HEK293 (cell line): Measurements from ENCODE around the gene DPYSL5.

ENCODE experiments used
- CTCF ChIA-PET: fragments of 350-600 bp; formaldehyde crosslinking; extraction: SDS; loops from one replicate; lab custom pipeline; 2021; ENCODE audit warnings: antibody characterized with exemption; lab: Yijun Ruan, JAX
- POLR2A ChIA-PET: fragments of 300-600 bp; formaldehyde crosslinking; extraction: SDS; loops from one replicate; lab custom pipeline; 2020; ENCODE audit warnings: antibody characterized with exemption, inconsistent platforms; lab: Yijun Ruan, JAX
- H3K27ac ChIP-seq: fragments of 200-500 bp; sonication (Bioruptor generic); 2 replicates; pipeline ENCODE4 v1.5.1; 2014; ENCODE audit warnings: low read depth, low read length, control low read depth, inconsistent platforms; ENCODE audit errors: extremely low read depth
- H3K36me3 ChIP-seq, 2 experiments: fragments of 200-500 bp in 1 of 2; sonication (Bioruptor generic) in 1 of 2; 1 replicate in 1 of 2; 2 replicates in 1 of 2; pipeline ENCODE4 v1.5.1; 2014 to 2017; ENCODE audit warnings: inconsistent platforms in 2 of 2, low read length in 2 of 2; ENCODE audit not compliant: control insufficient read depth in 2 of 2, insufficient read depth in 1 of 2
- H3K4me1 ChIP-seq: fragments of 200-500 bp; sonication (Bioruptor generic); 2 replicates; pipeline ENCODE4 v1.5.1; 2014; ENCODE audit warnings: mild to moderate bottlenecking, low read length, inconsistent platforms; ENCODE audit not compliant: control insufficient read depth, insufficient read depth
- H3K4me3 ChIP-seq: 2 replicates; pipeline ENCODE4 v1.5.1; 2011; ENCODE audit warnings: low read depth, mild to moderate bottlenecking, control low read depth, low read length, moderate library complexity
- H3K9me3 ChIP-seq: fragments of 200-500 bp; sonication (Bioruptor generic); 2 replicates; pipeline ENCODE4 v1.5.1; 2014; ENCODE audit warnings: low read depth, low read length, inconsistent platforms; ENCODE audit not compliant: control insufficient read depth, insufficient read depth
- ATF2 ChIP-seq: fragments of 450-650 bp; formaldehyde crosslinking; IDR thresholded peaks from 2 replicates; pipeline ENCODE4 v1.5.1; 2016; ENCODE audit warnings: missing biosample characterization, missing genetic modification characterization, low read depth
- EGR2 ChIP-seq: fragments of 450-650 bp; formaldehyde crosslinking; IDR thresholded peaks from 2 replicates; pipeline ENCODE4 v1.5.1; 2016; ENCODE audit warnings: low read depth, missing biosample characterization, missing genetic modification characterization
- GLIS1 ChIP-seq: fragments of 450-650 bp; formaldehyde crosslinking; IDR thresholded peaks from 2 replicates; pipeline ENCODE4 v1.5.1; 2016; ENCODE audit warnings: missing biosample characterization, missing genetic modification characterization
- OVOL3 ChIP-seq: fragments of 450-650 bp; formaldehyde crosslinking; IDR thresholded peaks from 2 replicates; pipeline ENCODE4 v1.5.1; 2016; ENCODE audit warnings: missing biosample characterization, missing genetic modification characterization
- PBX3 ChIP-seq: sonication (generic); formaldehyde crosslinking; IDR thresholded peaks from 2 replicates; pipeline ENCODE4 v1.8.1; 2022; ENCODE audit warnings: mild to moderate bottlenecking, moderate library complexity, missing genetic modification reagents
- PRDM10 ChIP-seq: fragments of 450-650 bp; formaldehyde crosslinking; IDR thresholded peaks from 2 replicates; pipeline ENCODE4 v1.5.1; 2016; ENCODE audit warnings: missing biosample characterization, missing genetic modification characterization
- ZBTB17 ChIP-seq: fragments of 450-650 bp; formaldehyde crosslinking; IDR thresholded peaks from 2 replicates; pipeline ENCODE4 v1.5.1; 2016; ENCODE audit warnings: missing biosample characterization, missing genetic modification characterization
- ZBTB48 ChIP-seq: fragments of 450-650 bp; formaldehyde crosslinking; IDR thresholded peaks from 2 replicates; pipeline ENCODE4 v1.5.1; 2016; ENCODE audit warnings: missing biosample characterization, missing genetic modification characterization
- ZBTB6 ChIP-seq: fragments of 450-650 bp; formaldehyde crosslinking; IDR thresholded peaks from 2 replicates; pipeline ENCODE4 v1.5.1; 2017; ENCODE audit warnings: missing biosample characterization, missing genetic modification characterization
- ZBTB7A ChIP-seq: fragments of 450-650 bp; formaldehyde crosslinking; IDR thresholded peaks from 2 replicates; pipeline ENCODE4 v1.5.1; 2016; ENCODE audit warnings: low read depth, missing biosample characterization, missing genetic modification characterization
- ZNF114 ChIP-seq: fragments of 450-650 bp; formaldehyde crosslinking; IDR thresholded peaks from 2 replicates; pipeline ENCODE4 v1.5.0; 2017; ENCODE audit warnings: missing biosample characterization, missing genetic modification characterization
- ZNF174 ChIP-seq: fragments of 450-650 bp; formaldehyde crosslinking; IDR thresholded peaks from 2 replicates; pipeline ENCODE4 v1.5.0; 2017; ENCODE audit warnings: missing biosample characterization, mild to moderate bottlenecking, missing genetic modification characterization
- ZNF23 ChIP-seq: fragments of 450-650 bp; formaldehyde crosslinking; IDR thresholded peaks from 2 replicates; pipeline ENCODE4 v1.5.1; 2016; ENCODE audit warnings: missing biosample characterization, missing genetic modification characterization, borderline replicate concordance
- ZNF274 ChIP-seq, 2 experiments: fragments of 200-500 bp in 1 of 2; fragments of 450-650 bp in 1 of 2; sonication (Bioruptor generic) in 1 of 2; formaldehyde crosslinking in 1 of 2; IDR thresholded peaks; 2 replicates each; pipeline versions ENCODE4 v1.5.1 to v1.6.1; 2014 to 2016; ENCODE audit warnings: borderline replicate concordance in 1 of 2, inconsistent platforms in 1 of 2, low read length in 1 of 2, missing biosample characterization in 1 of 2, missing genetic modification characterization in 1 of 2
- ZNF292 ChIP-seq: fragments of 450-650 bp; formaldehyde crosslinking; IDR thresholded peaks from 2 replicates; pipeline ENCODE4 v1.5.1; 2016; ENCODE audit warnings: low read depth, missing biosample characterization, missing genetic modification characterization, borderline replicate concordance
- ZNF416 ChIP-seq: fragments of 450-650 bp; formaldehyde crosslinking; IDR thresholded peaks from 2 replicates; pipeline ENCODE4 v1.5.1; 2016; ENCODE audit warnings: missing biosample characterization, missing genetic modification characterization
- ZNF449 ChIP-seq: fragments of 450-650 bp; formaldehyde crosslinking; IDR thresholded peaks from 2 replicates; pipeline ENCODE4 v1.5.1; 2017; ENCODE audit warnings: missing biosample characterization, mild to moderate bottlenecking, missing genetic modification characterization, moderate library complexity
- ZNF645 ChIP-seq: fragments of 450-650 bp; formaldehyde crosslinking; IDR thresholded peaks from 2 replicates; pipeline ENCODE4; 2016; ENCODE audit warnings: missing biosample characterization, missing genetic modification characterization
- ZSCAN23 ChIP-seq: fragments of 450-650 bp; formaldehyde crosslinking; IDR thresholded peaks from 2 replicates; pipeline ENCODE4 v1.5.1; 2016; ENCODE audit warnings: missing biosample characterization, missing genetic modification characterization

DPYSL5 gene

GRCh38 chr2:26818972-26819371 lies 29.0 kb upstream of the DPYSL5 start:
- POLR2A ChIA-PET: no interaction called here
- Histone ChIP-seq H3K27ac (no peak overlapping the region), H3K9me3 (no peaks in the 10 kb centered on the region), H3K4me1 (no peaks in the 10 kb centered on the region), H3K36me3 (no peaks in the 10 kb centered on the region), H3K4me3 (no peak overlapping the region)
- CTCF ChIA-PET: no interaction called here
- TF ChIP-seq PBX3 (CRISPR knock-in tag): no peak
- no peak for TF ChIP-seq ZBTB7A (tag by site-specific recombination)
- TF ChIP-seq ZBTB17 (tag by site-specific recombination): peak; percentile 90
- TF ChIP-seq ZBTB6: no peak

- no peaks in the 10 kb centered on the region for H3K36me3 ChIP-seq
- ChIA-PET CTCF (interaction anchor here (0.7 kb wide), 2 partner anchors 10 to 25 kb away, joined by 4 read pairs; no protein-coding TSS in a partner anchor), POLR2A (no interaction called here)
- H3K9me3 ChIP-seq: no peaks in the 10 kb centered on the region
- H3K4me3 ChIP-seq: no peak overlapping the region
- no peaks in the 10 kb centered on the region for H3K4me1 ChIP-seq
- H3K27ac ChIP-seq: no peak overlapping the region
- no peak for TF ChIP-seq ZSCAN23 (tag by site-specific recombination)
Measured at GRCh38 chr2:26820932-26821331, 27.0 kb upstream of the DPYSL5 start.

GRCh38 chr2:26822877-26823276 lies 25.1 kb upstream of the DPYSL5 start:
- Histone ChIP-seq H3K27ac (no peak overlapping the region), H3K36me3 (no peaks in the 10 kb centered on the region), H3K9me3 (no peaks in the 10 kb centered on the region), H3K4me1 (no peaks in the 10 kb centered on the region), H3K4me3 (no peak overlapping the region)
- ChIA-PET CTCF (no interaction called here), POLR2A (no interaction called here)
- TF ChIP-seq GLIS1 (tag by site-specific recombination) (no peak), ATF2 (tag by site-specific recombination) (no peak), ZBTB48 (tag by site-specific recombination) (no peak), ZNF449 (tag by site-specific recombination) (no peak), ZSCAN23 (tag by site-specific recombination) (no peak), ZNF416 (tag by site-specific recombination) (no peak), ZNF274 (IDR thresholded peaks at IDR 0.05; ENCODE audit: low read length) (no peak), ZNF274 (tag by site-specific recombination; IDR thresholded peaks at IDR 0.05; ENCODE audit: borderline replicate concordance) (no peak), ZNF23 (tag by site-specific recombination) (no peak), ZNF174 (tag by site-specific recombination) (no peak), ZNF292 (no peak), ZNF645 (tag by site-specific recombination) (no peak), PRDM10 (tag by site-specific recombination) (no peak), ZNF114 (tag by site-specific recombination) (no peak), EGR2 (tag by site-specific recombination) (no peak), OVOL3 (no peak)
